HUES6 (cell line): ENCODE results near the gene TEX29.

ENCODE experiments used
- H3K27ac ChIP-seq: 2 replicates; pipeline ENCODE4 v1.7.0; 2013; ENCODE audit warnings: low read depth, mild to moderate bottlenecking, low read length, inconsistent platforms
- H3K27me3 ChIP-seq: 2 replicates; pipeline ENCODE4 v1.6.1; 2013; ENCODE audit warnings: low read length; ENCODE audit not compliant: control insufficient read depth, insufficient read depth
- H3K36me3 ChIP-seq: 2 replicates; pipeline ENCODE4 v1.6.1; 2013; ENCODE audit warnings: low read length; ENCODE audit not compliant: control insufficient read depth, insufficient read depth
- H3K4me1 ChIP-seq: 2 replicates; pipeline ENCODE4 v1.6.1; 2013; ENCODE audit warnings: low read length; ENCODE audit not compliant: control insufficient read depth, insufficient read depth
- H3K4me3 ChIP-seq: 2 replicates; pipeline ENCODE4 v1.5.1; 2013; ENCODE audit warnings: low read depth, low read length
- H3K9ac ChIP-seq: one replicate; pipeline ENCODE4 v1.6.1; 2013; ENCODE audit warnings: mild to moderate bottlenecking, low read length
- H3K9me3 ChIP-seq: 2 replicates; pipeline ENCODE4 v1.6.1; 2013; ENCODE audit warnings: low read depth, low read length; ENCODE audit not compliant: control insufficient read depth, insufficient read depth

The TEX29 gene

GRCh38 chr13:111335298-111335697 is 14.9 kb downstream of the TEX29 start:
- H3K4me3 ChIP-seq, result no peak overlapping the region
- H3K27me3 ChIP-seq, result no peaks in the 10 kb centered on the region
- no peaks in the 10 kb centered on the region for H3K4me1 ChIP-seq
- no peak overlapping the region for H3K9ac ChIP-seq
- H3K27ac ChIP-seq, result no peak overlapping the region
- H3K36me3 ChIP-seq, result no peaks in the 10 kb centered on the region
- H3K9me3 ChIP-seq, result peaks cover 7% of the 10 kb centered on the region; the same call in 1 of the 2 replicates

DNA sequence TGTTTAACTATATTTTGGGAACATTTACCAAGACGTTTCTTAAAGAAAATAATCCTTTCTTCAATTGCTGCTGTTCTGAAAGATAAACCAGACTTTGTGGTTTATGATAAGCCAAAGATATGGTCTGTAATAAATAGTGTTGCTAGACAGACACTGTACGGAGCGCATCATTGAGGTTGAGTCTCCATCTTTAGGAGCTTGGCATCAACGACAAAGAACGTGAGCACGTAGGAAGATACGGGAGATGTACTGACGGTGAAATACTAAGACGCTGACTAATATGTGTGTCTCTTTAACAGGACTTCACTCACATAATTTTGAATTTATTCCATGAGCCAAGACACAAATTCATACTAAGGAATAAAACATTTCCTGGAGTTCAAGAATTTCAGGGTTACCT is 16.2 kb downstream of the TEX29 start:
- H3K9me3 ChIP-seq, result peaks cover 7% of the 10 kb centered on the region; the same call in 1 of the 2 replicates
- no peak overlapping the region for H3K27ac ChIP-seq
- H3K27me3 ChIP-seq, result no peaks in the 10 kb centered on the region
- no peaks in the 10 kb centered on the region for H3K4me1 ChIP-seq
- H3K4me3 ChIP-seq, result no peak overlapping the region
- no peak overlapping the region for H3K9ac ChIP-seq
- H3K36me3 ChIP-seq, result no peaks in the 10 kb centered on the region

- H3K36me3 ChIP-seq, result no peaks in the 10 kb centered on the region
- H3K4me3 ChIP-seq, result no peak overlapping the region
Measured at GRCh38 chr13:111337206-111337605, 16.8 kb downstream of the TEX29 start.

GRCh38 chr13:111337741-111338140 is 17.3 kb downstream of the TEX29 start:
- H3K27ac ChIP-seq, result no peak overlapping the region
- H3K4me3 ChIP-seq, result no peak overlapping the region
- no peaks in the 10 kb centered on the region for H3K27me3 ChIP-seq
- H3K9me3 ChIP-seq, result peaks cover 7% of the 10 kb centered on the region; the same call in 1 of the 2 replicates
- no peak overlapping the region for H3K9ac ChIP-seq
- no peaks in the 10 kb centered on the region for H3K36me3 ChIP-seq
- H3K4me1 ChIP-seq, result no peaks in the 10 kb centered on the region

More at GRCh38 chr13:111337206-111337605, 16.8 kb downstream of the TEX29 start:
- H3K9ac ChIP-seq, result no peak overlapping the region
- H3K27me3 ChIP-seq, result no peaks in the 10 kb centered on the region
- H3K9me3 ChIP-seq, result peaks cover 7% of the 10 kb centered on the region; the same call in 1 of the 2 replicates
- no peak overlapping the region for H3K27ac ChIP-seq
- no peaks in the 10 kb centered on the region for H3K4me1 ChIP-seq

- H3K4me3 ChIP-seq, result no peak overlapping the region
- no peaks in the 10 kb centered on the region for H3K4me1 ChIP-seq
- peaks cover 7% of the 10 kb centered on the region; the same call in 1 of the 2 replicates for H3K9me3 ChIP-seq
Measured at GRCh38 chr13:111338841-111339240, 18.4 kb downstream of the TEX29 start.

GRCh38 chr13:111339366-111340143 is 19.1 kb downstream of the TEX29 start:
- peaks cover 2% of the 10 kb centered on the region; the same call in 1 of the 2 replicates for H3K9me3 ChIP-seq
- H3K27me3 ChIP-seq, result no peaks in the 10 kb centered on the region
- H3K36me3 ChIP-seq, result no peaks in the 10 kb centered on the region
- no peaks in the 10 kb centered on the region for H3K4me1 ChIP-seq
- H3K4me3 ChIP-seq, result no peak overlapping the region
- no peak overlapping the region for H3K9ac ChIP-seq
- no peak overlapping the region for H3K27ac ChIP-seq

More at GRCh38 chr13:111338841-111339240, 18.4 kb downstream of the TEX29 start:
- H3K9ac ChIP-seq, result no peak overlapping the region
- H3K27me3 ChIP-seq, result no peaks in the 10 kb centered on the region
- H3K27ac ChIP-seq, result no peak overlapping the region
- H3K36me3 ChIP-seq, result no peaks in the 10 kb centered on the region

DNA sequence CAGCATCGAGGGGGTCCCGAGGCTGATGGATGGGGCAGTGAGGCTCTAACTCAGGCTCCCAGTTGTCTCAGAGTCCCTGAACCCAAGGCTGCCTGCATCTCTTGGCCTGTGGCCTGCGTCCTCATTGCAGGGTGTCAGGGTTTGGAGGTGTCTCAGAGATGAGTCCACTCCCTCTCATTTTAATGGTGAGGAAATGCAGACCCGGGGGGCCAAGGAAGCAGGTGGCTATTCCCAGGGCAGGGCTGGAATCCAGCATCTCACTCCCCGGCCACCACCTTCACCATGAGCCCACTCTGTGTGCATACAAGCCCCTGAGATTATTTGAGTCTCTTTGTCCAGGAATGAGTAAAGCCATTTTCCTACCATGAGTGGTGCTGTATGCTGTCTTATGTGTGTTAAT is 21.4 kb downstream of the TEX29 start:
- Histone ChIP-seq H3K9ac (no peak overlapping the region), H3K4me3 (no peak overlapping the region), H3K4me1 (no peaks in the 10 kb centered on the region), H3K36me3 (no peaks in the 10 kb centered on the region), H3K27me3 (no peaks in the 10 kb centered on the region), H3K9me3 (no peaks in the 10 kb centered on the region), H3K27ac (no peak overlapping the region)

- Histone ChIP-seq H3K9ac (no peak overlapping the region), H3K4me3 (no peak overlapping the region), H3K4me1 (no peaks in the 10 kb centered on the region), H3K27me3 (no peaks in the 10 kb centered on the region), H3K9me3 (no peaks in the 10 kb centered on the region), H3K27ac (no peak overlapping the region), H3K36me3 (no peaks in the 10 kb centered on the region)
Measured at GRCh38 chr13:111342721-111343120, 22.3 kb downstream of the TEX29 start.

DNA sequence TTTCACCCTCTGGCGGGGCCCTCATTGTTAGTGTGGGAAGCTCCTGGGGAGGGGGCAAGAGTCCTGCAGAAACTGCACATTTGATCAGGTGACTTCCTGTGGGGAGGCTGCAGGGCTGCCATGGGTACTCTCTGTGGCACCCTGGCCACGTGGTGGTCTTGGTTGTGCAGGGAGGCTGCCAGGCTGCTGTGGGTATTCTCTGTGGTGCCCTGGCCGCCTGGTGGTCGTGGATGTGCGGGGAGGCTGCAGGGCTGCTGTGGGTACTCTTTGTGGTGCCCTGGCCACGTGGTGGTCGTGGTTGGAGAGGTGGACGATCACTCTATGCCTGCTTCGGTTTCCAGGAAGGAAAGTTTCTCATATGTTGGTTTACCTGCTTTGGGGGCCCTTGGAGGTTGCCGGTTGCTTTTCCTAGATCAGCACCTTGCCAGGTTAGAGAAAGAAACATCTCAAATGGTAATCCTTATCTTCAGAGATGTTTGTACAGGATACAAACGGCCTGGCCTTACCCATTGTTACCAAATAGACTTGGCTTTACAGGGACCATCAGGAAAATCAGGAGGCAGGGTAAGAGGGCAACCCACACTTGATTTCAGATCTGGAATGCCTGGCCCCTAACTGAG is 22.9 kb downstream of the TEX29 start:
- no peaks in the 10 kb centered on the region for H3K9me3 ChIP-seq
- H3K4me1 ChIP-seq, result no peaks in the 10 kb centered on the region
- no peak overlapping the region for H3K9ac ChIP-seq
- no peaks in the 10 kb centered on the region for H3K36me3 ChIP-seq
- no peak overlapping the region for H3K27ac ChIP-seq
- no peaks in the 10 kb centered on the region for H3K27me3 ChIP-seq
- H3K4me3 ChIP-seq, result no peak overlapping the region

- Histone ChIP-seq H3K36me3 (no peaks in the 10 kb centered on the region), H3K4me3 (no peak overlapping the region), H3K9me3 (no peaks in the 10 kb centered on the region), H3K9ac (no peak overlapping the region), H3K27me3 (no peaks in the 10 kb centered on the region), H3K27ac (no peak overlapping the region), H3K4me1 (no peaks in the 10 kb centered on the region)
Measured at GRCh38 chr13:111344471-111345191, 24.2 kb downstream of the TEX29 start.

DNA sequence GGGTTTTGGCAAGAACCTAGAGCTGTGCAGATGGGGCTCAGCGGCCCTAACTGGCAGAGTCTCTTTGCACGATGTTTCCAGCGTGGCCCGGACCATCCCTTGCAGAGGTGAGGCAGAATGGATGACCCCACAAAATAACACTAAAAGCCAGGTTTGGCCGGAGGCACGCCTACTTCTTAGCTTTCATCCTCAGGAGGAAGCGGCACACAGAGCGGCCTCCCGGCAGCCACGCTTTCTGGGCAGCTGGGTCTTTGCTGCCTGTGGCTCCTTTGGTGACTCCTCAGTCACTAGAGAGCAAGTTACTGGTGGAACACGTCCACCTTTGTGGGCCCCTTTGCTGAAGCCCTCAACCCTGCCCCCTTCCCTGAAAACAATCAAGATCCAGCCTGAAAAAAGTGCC is 25.2 kb downstream of the TEX29 start:
- Histone ChIP-seq H3K36me3 (no peaks in the 10 kb centered on the region), H3K4me1 (no peaks in the 10 kb centered on the region), H3K27me3 (no peaks in the 10 kb centered on the region), H3K27ac (no peak overlapping the region), H3K9me3 (no peaks in the 10 kb centered on the region), H3K9ac (no peak overlapping the region), H3K4me3 (no peak overlapping the region)
